ENCODE measurements around the gene ELFN2. TPM values are rescaled to one million over a fixed set of nuclear protein-coding genes. Genes with fewer than 3 reads are reported as not detected.

The ELFN2 gene
- total and polyA plus RNA-seq, 2 of the 13 experiments (the other 11 are each of a cell fraction or from before 2014, with no cell fraction given): 0.01 TPM; not detected in 1

- BruUV-seq (replicated peaks): no TSS peak
- CTCF ChIA-PET (ENCODE audit: low intra/inter-chr PET ratio, low total read pairs): no interaction called here
Measured at GRCh38 chr22:37393746-37394145, 33.5 kb downstream of the ELFN2 start.

More at GRCh38 chr22:37393746-37394145, 33.5 kb downstream of the ELFN2 start:
- H3K9ac ChIP-seq (ENCODE audit: insufficient read depth, low read depth, low read length): no peak overlapping the region
- in situ Hi-C loops (cut with HindIII; ENCODE audit: extremely low pct_ligation_motif_present, low pct_unique_long_range_greater_than_20kb): no loop called here
- intact Hi-C loops (cut with micrococcal nuclease; ENCODE audit: unreplicated experiment): no loop called here
- no peak overlapping the region for H3K4me3 ChIP-seq (replicated peaks in 1 of 3; ENCODE audit: insufficient read depth in 1 of 3, low read depth in 2 of 3, low read length in 3 of 3)
- FAIRE-seq: no peak
- H3K4me2 ChIP-seq (ENCODE audit: low read depth, low read length): no peak overlapping the region
- no peak overlapping the region for H3K27ac ChIP-seq (ENCODE audit: extremely low read length, insufficient read depth, low read length)
- no peaks in the 10 kb centered on the region for H3K4me1 ChIP-seq (ENCODE audit: insufficient read depth, low read length)
- POLR2A ChIA-PET: no interaction called here
- TF ChIP-seq ZNF143 (CRISPR knock-in tag; IDR thresholded peaks at IDR 0.05) (no peak), ZBTB10 (CRISPR knock-in tag; IDR thresholded peaks at IDR 0.05; ENCODE audit: borderline replicate concordance) (no peak), ZNF543 (CRISPR knock-in tag; IDR thresholded peaks at IDR 0.05) (no peak), REXO4 (CRISPR knock-in tag; IDR thresholded peaks at IDR 0.05; ENCODE audit: borderline replicate concordance) (no peak), ZBTB33 (CRISPR knock-in tag; IDR thresholded peaks at IDR 0.05) (no peak), AGO2 (optimal IDR thresholded peaks at IDR 0.05; ENCODE audit: low read depth, low read length) (no peak), ZNF557 (CRISPR knock-in tag; IDR thresholded peaks at IDR 0.05) (no peak), CBX1 (IDR thresholded peaks at IDR 0.05; ENCODE audit: low read depth) (no peak), ZBTB26 (CRISPR knock-in tag; IDR thresholded peaks at IDR 0.05; ENCODE audit: borderline replicate concordance) (no peak), ZNF3 (CRISPR knock-in tag; IDR thresholded peaks at IDR 0.05) (no peak), ZNF343 (CRISPR knock-in tag; IDR thresholded peaks at IDR 0.05) (no peak), CHD2 (IDR thresholded peaks at IDR 0.05; ENCODE audit: low read depth, low read length) (no peak), ZNF841 (CRISPR knock-in tag; IDR thresholded peaks at IDR 0.05; ENCODE audit: borderline replicate concordance) (no peak), REL (CRISPR knock-in tag; conservative IDR thresholded peaks at IDR 0.05) (no peak), ZXDC (CRISPR knock-in tag; IDR thresholded peaks at IDR 0.05) (no peak), CREBL2 (CRISPR knock-in tag; IDR thresholded peaks at IDR 0.05; ENCODE audit: borderline replicate concordance) (no peak)
- no peak for DNase-seq (ENCODE audit: low spot score)
- no peaks in the 10 kb centered on the region for H3K79me2 ChIP-seq (ENCODE audit: insufficient read depth, low read length)
- H3K36me3 ChIP-seq (replicated peaks in 1 of 2; ENCODE audit: control insufficient read depth in 1 of 2, insufficient read depth in 2 of 2, low read length in 2 of 2): no peaks in the 10 kb centered on the region
- 45% methylated on average over 4 of the region's 12 CpGs for WGBS (ENCODE audit: low lambda C conversion rate)
- H3K9me3 ChIP-seq (ENCODE audit: low read length): no peaks in the 10 kb centered on the region
- no peak for ATAC-seq
- no peak overlapping the region for H2AFZ ChIP-seq (ENCODE audit: low read length)
- 0 out of 2 replicates have a peak, but pooled peaks cover 5% of the 10 kb centered on the region for H4K20me1 ChIP-seq (ENCODE audit: insufficient read depth, low read length)
- peaks cover 2% of the 10 kb centered on the region in 2 experiments; a peak in 3 of 5 replicates for H3K27me3 ChIP-seq (ENCODE audit: control insufficient read depth in 1 of 2, insufficient read depth in 2 of 2, low read length in 2 of 2)

Measured in HepG2 (cell line).